Measurements from ENCODE around the gene PLA2G6. TPM values are rescaled to one million over a fixed set of nuclear protein-coding genes. Genes with fewer than 3 reads are reported as not detected.
A peak's percentile ranks its signal among the peaks of the same experiment; 100 is the strongest.

The PLA2G6 gene
- total RNA-seq, 1 experiment from 2014 or later, result 1.0 TPM

GRCh38 chr22:38205261-38206128, 23.9 kb upstream of the PLA2G6 start:
- DNase-seq (ENCODE audit: low read depth in 1 of 2, low spot score in 2 of 2), result no peak
- Histone ChIP-seq H3K9me3 (replicated peaks) (no peaks in the 10 kb centered on the region; the same call in 1 of the 2 replicates), H3K4me1 (replicated peaks) (peaks cover 45% of the 10 kb centered on the region), H3K36me3 (peaks cover 60% of the 10 kb centered on the region), H3K27ac (no peak overlapping the region), H3K27me3 (replicated peaks) (no peaks in the 10 kb centered on the region), H3K4me3 (no peak overlapping the region)

GRCh38 chr22:38204784-38205183, 23.2 kb upstream of the PLA2G6 start:
- Histone ChIP-seq H3K27me3 (replicated peaks) (no peaks in the 10 kb centered on the region), H3K4me3 (no peak overlapping the region), H3K36me3 (peaks cover 52% of the 10 kb centered on the region), H3K9me3 (replicated peaks) (no peaks in the 10 kb centered on the region; the same call in 1 of the 2 replicates), H3K4me1 (replicated peaks) (peaks cover 50% of the 10 kb centered on the region), H3K27ac (no peak overlapping the region)
- no peak for DNase-seq (ENCODE audit: low read depth in 1 of 2, low spot score in 2 of 2)

GRCh38 chr22:38203855-38204514, 22.4 kb upstream of the PLA2G6 start:
- Histone ChIP-seq H3K36me3 (peaks cover 47% of the 10 kb centered on the region), H3K27me3 (replicated peaks) (no peaks in the 10 kb centered on the region), H3K4me1 (replicated peaks) (peaks cover 50% of the 10 kb centered on the region), H3K27ac (no peak overlapping the region), H3K9me3 (replicated peaks) (no peaks in the 10 kb centered on the region; the same call in 1 of the 2 replicates), H3K4me3 (peak overlapping the region; percentile 89)
- no peak for DNase-seq (ENCODE audit: low read depth in 1 of 2, low spot score in 2 of 2)

- peak overlapping the region; percentile 89 for H3K4me3 ChIP-seq
- peak overlapping the region; percentile 99 for H3K27ac ChIP-seq
- DNase-seq (ENCODE audit: low read depth in 1 of 2, low spot score in 2 of 2), result no peak
These were observed 21.6 kb upstream of the PLA2G6 start for GRCh38 chr22:38203090-38203810.

GRCh38 chr22:38202437-38203089, 20.9 kb upstream of the PLA2G6 start:
- peaks cover 43% of the 10 kb centered on the region for H3K4me1 ChIP-seq (replicated peaks)
- H3K27me3 ChIP-seq (replicated peaks), result no peaks in the 10 kb centered on the region
- peak overlapping the region; percentile 99 for H3K27ac ChIP-seq
- peaks cover 33% of the 10 kb centered on the region for H3K36me3 ChIP-seq
- DNase-seq (ENCODE audit: low read depth in 1 of 2, low spot score in 2 of 2), result peak; percentile 78 to 84
- peak overlapping the region; percentile 89 for H3K4me3 ChIP-seq
- no peaks in the 10 kb centered on the region; the same call in 1 of the 2 replicates for H3K9me3 ChIP-seq (replicated peaks)

More at GRCh38 chr22:38203090-38203810, 21.6 kb upstream of the PLA2G6 start:
- Histone ChIP-seq H3K27me3 (replicated peaks) (no peaks in the 10 kb centered on the region), H3K36me3 (peaks cover 40% of the 10 kb centered on the region), H3K9me3 (replicated peaks) (no peaks in the 10 kb centered on the region; the same call in 1 of the 2 replicates), H3K4me1 (replicated peaks) (peaks cover 47% of the 10 kb centered on the region)

GRCh38 chr22:38201711-38202436, 20.2 kb upstream of the PLA2G6 start, which contains the start of gene MAFF:
MAFF (plus strand) TSS chr22:38201994; CDS start chr22:38213854, 11,860 bp downstream.
- peaks cover 32% of the 10 kb centered on the region for H3K36me3 ChIP-seq
- H3K9me3 ChIP-seq (replicated peaks), result no peaks in the 10 kb centered on the region; the same call in 1 of the 2 replicates
- peak; percentile 93 to 98 for DNase-seq (ENCODE audit: low read depth in 1 of 2, low spot score in 2 of 2)
- H3K27me3 ChIP-seq (replicated peaks), result no peaks in the 10 kb centered on the region
- H3K4me1 ChIP-seq (replicated peaks), result peaks cover 43% of the 10 kb centered on the region
- peak within 1 kb of the TSS; percentile 89 for H3K4me3 ChIP-seq
- H3K27ac ChIP-seq, result peak within 1 kb of the TSS; percentile 99

- H3K36me3 ChIP-seq, result peaks cover 32% of the 10 kb centered on the region
- H3K27me3 ChIP-seq (replicated peaks), result no peaks in the 10 kb centered on the region
- H3K27ac ChIP-seq, result no peak overlapping the region; the same call in 1 of the 2 replicates
- H3K9me3 ChIP-seq (replicated peaks), result no peaks in the 10 kb centered on the region; the same call in 1 of the 2 replicates
- peaks cover 43% of the 10 kb centered on the region for H3K4me1 ChIP-seq (replicated peaks)
- H3K4me3 ChIP-seq, result peak overlapping the region; percentile 89
- DNase-seq (ENCODE audit: low read depth in 1 of 2, low spot score in 2 of 2), result peak in 1 of 2 experiments; percentile 48
These were observed 19.7 kb upstream of the PLA2G6 start for GRCh38 chr22:38201371-38201710.

GRCh38 chr22:38199826-38200559, 18.4 kb upstream of the PLA2G6 start:
- no peak overlapping the region for H3K27ac ChIP-seq
- peaks cover 37% of the 10 kb centered on the region for H3K4me1 ChIP-seq (replicated peaks)
- no peaks in the 10 kb centered on the region for H3K27me3 ChIP-seq (replicated peaks)
- DNase-seq (ENCODE audit: low read depth in 1 of 2, low spot score in 2 of 2), result no peak
- no peak overlapping the region for H3K4me3 ChIP-seq
- H3K36me3 ChIP-seq, result peaks cover 25% of the 10 kb centered on the region
- no peaks in the 10 kb centered on the region; the same call in 1 of the 2 replicates for H3K9me3 ChIP-seq (replicated peaks)

GRCh38 chr22:38196791-38197419, 15.3 kb upstream of the PLA2G6 start:
- Histone ChIP-seq H3K27ac (no peak overlapping the region), H3K27me3 (replicated peaks) (no peaks in the 10 kb centered on the region), H3K36me3 (peaks cover under 1% of the 10 kb centered on the region), H3K4me1 (replicated peaks) (peaks cover 21% of the 10 kb centered on the region), H3K4me3 (no peak overlapping the region), H3K9me3 (replicated peaks) (no peaks in the 10 kb centered on the region; the same call in 1 of the 2 replicates)
- no peak for DNase-seq (ENCODE audit: low read depth in 1 of 2, low spot score in 2 of 2)

GRCh38 chr22:38193580-38193979, 11.9 kb upstream of the PLA2G6 start:
- no peaks in the 10 kb centered on the region for H3K9me3 ChIP-seq (replicated peaks)
- peaks cover 11% of the 10 kb centered on the region for H3K4me1 ChIP-seq (replicated peaks)
- no peaks in the 10 kb centered on the region for H3K36me3 ChIP-seq
- H3K4me3 ChIP-seq, result no peak overlapping the region
- H3K27ac ChIP-seq, result no peak overlapping the region
- DNase-seq (ENCODE audit: low read depth in 1 of 2, low spot score in 2 of 2), result no peak
- no peaks in the 10 kb centered on the region for H3K27me3 ChIP-seq (replicated peaks)

- no peaks in the 10 kb centered on the region for H3K27me3 ChIP-seq (replicated peaks)
- no peaks in the 10 kb centered on the region for H3K9me3 ChIP-seq (replicated peaks)
- no peak overlapping the region for H3K27ac ChIP-seq
- no peak overlapping the region for H3K4me3 ChIP-seq
- DNase-seq (ENCODE audit: low read depth in 1 of 2, low spot score in 2 of 2), result no peak
- H3K36me3 ChIP-seq, result no peaks in the 10 kb centered on the region
- H3K4me1 ChIP-seq (replicated peaks), result peaks cover 16% of the 10 kb centered on the region
These were observed 10.8 kb upstream of the PLA2G6 start for GRCh38 chr22:38192475-38192863.
